Mesendoderm (in vitro differentiated cells): ENCODE measurements around the gene ENPP5.

Source experiments
- DNase-seq: peaks from one replicate; pipeline ENCODE4 v3.0.0; 2013
- H2AK5ac ChIP-seq: 2 replicates; pipeline ENCODE4 v1.6.1; 2013; ENCODE audit warnings: low read length, inconsistent platforms
- H2BK120ac ChIP-seq: 2 replicates; pipeline ENCODE4 v1.6.1; 2013; ENCODE audit warnings: low read depth, mild to moderate bottlenecking, low read length, moderate library complexity, mixed read lengths
- H2BK15ac ChIP-seq: replicated peaks from 2 replicates; pipeline ENCODE4 v1.6.1; 2013; ENCODE audit warnings: low read depth, mild to moderate bottlenecking, moderate library complexity
- H2BK5ac ChIP-seq: 2 replicates; pipeline ENCODE4 v1.6.1; 2013; ENCODE audit warnings: low read length, inconsistent platforms
- H3K18ac ChIP-seq: 2 replicates; pipeline ENCODE4 v1.6.1; 2013; ENCODE audit warnings: mild to moderate bottlenecking, low read length, mixed read lengths
- H3K23ac ChIP-seq: one replicate; pipeline ENCODE4 v1.6.1; 2013; ENCODE audit warnings: low read length
- H3K27ac ChIP-seq: 2 replicates; pipeline ENCODE4 v1.5.1; 2013; ENCODE audit warnings: low read depth, mild to moderate bottlenecking, inconsistent platforms, low read length, moderate library complexity
- H3K27me3 ChIP-seq: 2 replicates; pipeline ENCODE4 v1.6.1; 2013; ENCODE audit warnings: low read length, control low read depth, mild to moderate bottlenecking, inconsistent platforms; ENCODE audit not compliant: insufficient read depth, poor library complexity
- H3K36me3 ChIP-seq: 2 replicates; pipeline ENCODE4 v1.6.1; 2013; ENCODE audit warnings: low read length, inconsistent platforms; ENCODE audit not compliant: control insufficient read depth, insufficient read depth
- H3K4ac ChIP-seq: one replicate; pipeline ENCODE4 v1.6.1; 2013; ENCODE audit warnings: low read depth, mild to moderate bottlenecking, low read length, moderate library complexity
- H3K4me1 ChIP-seq: 2 replicates; pipeline ENCODE4 v1.6.1; 2013; ENCODE audit warnings: low read depth, low read length, inconsistent platforms; ENCODE audit not compliant: control insufficient read depth
- H3K4me2 ChIP-seq: 2 replicates; pipeline ENCODE4 v1.6.1; 2013; ENCODE audit warnings: low read length
- H3K4me3 ChIP-seq: 2 replicates; pipeline ENCODE4 v1.5.1; 2013; ENCODE audit warnings: mild to moderate bottlenecking, low read length
- H3K56ac ChIP-seq: one replicate; pipeline ENCODE4 v1.6.1; 2013; ENCODE audit warnings: low read length
- H3K79me1 ChIP-seq: 2 replicates; pipeline ENCODE4 v1.6.1; 2013; ENCODE audit warnings: low read length, inconsistent platforms
- H3K79me2 ChIP-seq: 2 replicates; pipeline ENCODE4 v1.6.1; 2013; ENCODE audit warnings: mild to moderate bottlenecking, low read length; ENCODE audit not compliant: control insufficient read depth, insufficient read depth
- H3K9ac ChIP-seq: 2 replicates; pipeline ENCODE4 v1.6.1; 2013; ENCODE audit warnings: low read length, inconsistent platforms
- H4K5ac ChIP-seq: one replicate; pipeline ENCODE4 v1.6.1; 2013; ENCODE audit warnings: low read length
- H4K8ac ChIP-seq: one replicate; pipeline ENCODE4 v1.6.1; 2013; ENCODE audit warnings: low read depth, mild to moderate bottlenecking, control low read depth, low read length, moderate library complexity
- WGBS: extraction: QIAGEN DNeasy Blood & Tissue Kit; methylation state at CpG from one replicate; pipeline ENCODE4 v1.1.7; 2013; ENCODE audit warnings: low lambda C conversion rate, missing lambda C conversion rate; ENCODE audit not compliant: insufficient coverage; ENCODE audit errors: extremely low coverage; 5-methylcytosine and 5-hydroxymethylcytosine counted together

ENPP5 gene

DNA sequence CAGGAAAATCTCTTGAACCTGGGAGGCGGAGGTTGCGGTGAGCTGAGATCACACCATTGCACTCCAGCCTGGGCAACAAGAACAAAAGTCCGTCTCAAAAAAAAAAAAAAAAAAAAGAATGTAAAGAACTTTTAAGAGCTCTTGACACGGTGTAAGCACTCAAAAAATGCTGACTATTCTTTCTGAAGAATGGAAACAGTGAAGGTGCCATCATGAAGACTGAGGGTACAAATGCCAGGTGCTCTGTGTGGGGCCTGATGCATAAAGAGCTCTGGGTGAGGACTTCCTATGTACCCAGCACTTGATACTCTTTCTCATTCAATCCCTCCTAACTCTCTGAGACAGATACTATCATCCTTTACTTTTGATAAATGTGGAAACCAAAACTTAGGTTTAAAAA, 45.0 kb upstream of the ENPP5 start:
- H3K4me1 ChIP-seq = no peaks in the 10 kb centered on the region
- no peak overlapping the region for H2BK15ac ChIP-seq
- no peak overlapping the region for H3K56ac ChIP-seq
- no peak overlapping the region for H2AK5ac ChIP-seq
- H3K27me3 ChIP-seq = no peaks in the 10 kb centered on the region
- H3K79me1 ChIP-seq = no peaks in the 10 kb centered on the region
- no peak overlapping the region for H2BK120ac ChIP-seq
- H4K5ac ChIP-seq = no peak overlapping the region
- H3K4ac ChIP-seq = no peak overlapping the region
- H3K4me3 ChIP-seq = no peak overlapping the region
- H3K23ac ChIP-seq = no peak overlapping the region
- no peak overlapping the region for H4K8ac ChIP-seq
- H3K79me2 ChIP-seq = no peaks in the 10 kb centered on the region
- no peak overlapping the region for H2BK5ac ChIP-seq
- no peak overlapping the region for H3K9ac ChIP-seq
- H3K36me3 ChIP-seq = no peaks in the 10 kb centered on the region
- no peak overlapping the region for H3K4me2 ChIP-seq
- H3K18ac ChIP-seq = no peak overlapping the region
- DNase-seq = no peak
- no CpG with 5 or more reads among the region's 4 CpGs for whole genome bisulfite sequencing
- H3K27ac ChIP-seq = no peak overlapping the region

GRCh38 chr6:46215213-46215612, 44.4 kb upstream of the ENPP5 start:
- WGBS = no CpG with 5 or more reads among the region's 6 CpGs
- no peaks in the 10 kb centered on the region for H3K4me1 ChIP-seq
- H2BK120ac ChIP-seq = no peak overlapping the region
- no peak overlapping the region for H2BK5ac ChIP-seq
- no peak overlapping the region for H2AK5ac ChIP-seq
- H2BK15ac ChIP-seq = no peak overlapping the region
- H3K18ac ChIP-seq = no peak overlapping the region
- no peaks in the 10 kb centered on the region for H3K79me1 ChIP-seq
- no peak overlapping the region for H3K56ac ChIP-seq
- H3K4ac ChIP-seq = no peak overlapping the region
- no peak for DNase-seq
- H4K8ac ChIP-seq = no peak overlapping the region
- H3K27me3 ChIP-seq = no peaks in the 10 kb centered on the region
- H3K27ac ChIP-seq = no peak overlapping the region
- no peak overlapping the region for H3K23ac ChIP-seq
- no peaks in the 10 kb centered on the region for H3K36me3 ChIP-seq
- no peak overlapping the region for H3K4me2 ChIP-seq
- no peak overlapping the region for H3K9ac ChIP-seq
- no peak overlapping the region for H4K5ac ChIP-seq
- H3K79me2 ChIP-seq = no peaks in the 10 kb centered on the region
- no peak overlapping the region for H3K4me3 ChIP-seq

GRCh38 chr6:46211917-46212316, 41.1 kb upstream of the ENPP5 start:
- no peak overlapping the region for H3K9ac ChIP-seq
- H3K79me2 ChIP-seq = no peaks in the 10 kb centered on the region
- H3K79me1 ChIP-seq = no peaks in the 10 kb centered on the region
- H3K23ac ChIP-seq = no peak overlapping the region
- no peak overlapping the region for H2BK15ac ChIP-seq
- H3K4me2 ChIP-seq = no peak overlapping the region
- no peak for DNase-seq
- H3K56ac ChIP-seq = no peak overlapping the region
- H3K4me3 ChIP-seq = no peak overlapping the region
- H3K4ac ChIP-seq = no peak overlapping the region
- H2AK5ac ChIP-seq = no peak overlapping the region
- H3K27me3 ChIP-seq = no peaks in the 10 kb centered on the region
- no peak overlapping the region for H2BK5ac ChIP-seq
- H3K18ac ChIP-seq = no peak overlapping the region
- H4K5ac ChIP-seq = no peak overlapping the region
- H2BK120ac ChIP-seq = no peak overlapping the region
- H3K4me1 ChIP-seq = no peaks in the 10 kb centered on the region
- no peak overlapping the region for H3K27ac ChIP-seq
- H4K8ac ChIP-seq = no peak overlapping the region
- WGBS = no CpG with 5 or more reads among the region's 1 CpG
- no peaks in the 10 kb centered on the region for H3K36me3 ChIP-seq

- Histone ChIP-seq H3K4me3 (no peak overlapping the region), H3K4me1 (no peaks in the 10 kb centered on the region), H2BK120ac (no peak overlapping the region), H4K8ac (no peak overlapping the region), H3K36me3 (no peaks in the 10 kb centered on the region), H3K4me2 (no peak overlapping the region), H2BK15ac (no peak overlapping the region), H3K23ac (no peak overlapping the region), H3K79me2 (no peaks in the 10 kb centered on the region), H2BK5ac (no peak overlapping the region), H3K4ac (no peak overlapping the region), H3K79me1 (no peaks in the 10 kb centered on the region), H3K27me3 (no peaks in the 10 kb centered on the region), H3K27ac (no peak overlapping the region), H2AK5ac (no peak overlapping the region), H3K18ac (no peak overlapping the region), H3K56ac (no peak overlapping the region), H3K9ac (no peak overlapping the region), H4K5ac (no peak overlapping the region)
- no peak for DNase-seq
- WGBS = no CpG with 5 or more reads among the region's 5 CpGs
Measured at GRCh38 chr6:46210294-46210693, 39.5 kb upstream of the ENPP5 start.

DNA sequence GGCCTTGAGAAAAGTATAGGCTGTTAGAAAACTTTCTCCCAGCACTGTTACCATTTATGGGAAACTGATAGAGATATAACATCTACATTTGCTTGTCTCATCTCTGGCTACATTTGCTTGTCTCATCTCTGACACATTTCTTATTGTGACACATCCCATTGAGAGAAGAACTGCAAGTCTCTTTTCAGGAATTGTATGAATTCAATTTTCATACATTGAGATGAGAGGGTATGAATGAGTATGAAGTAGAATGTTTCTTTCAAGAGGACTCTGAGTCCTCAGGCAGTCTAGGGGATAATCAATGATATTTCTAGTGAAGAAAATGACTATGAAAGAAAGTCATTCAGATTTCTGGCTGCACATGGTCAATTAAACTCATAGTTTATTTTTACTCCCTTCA, 37.5 kb upstream of the ENPP5 start:
- DNase-seq = no peak
- Histone ChIP-seq H3K4me2 (no peak overlapping the region), H3K23ac (no peak overlapping the region), H3K18ac (no peak overlapping the region), H4K8ac (no peak overlapping the region), H2BK120ac (no peak overlapping the region), H3K79me2 (no peaks in the 10 kb centered on the region), H3K4me1 (no peaks in the 10 kb centered on the region), H3K36me3 (no peaks in the 10 kb centered on the region), H3K27ac (no peak overlapping the region), H3K27me3 (no peaks in the 10 kb centered on the region), H3K56ac (no peak overlapping the region), H3K4ac (no peak overlapping the region), H2BK15ac (no peak overlapping the region), H4K5ac (no peak overlapping the region), H3K9ac (no peak overlapping the region), H2BK5ac (no peak overlapping the region), H3K79me1 (no peaks in the 10 kb centered on the region), H3K4me3 (no peak overlapping the region), H2AK5ac (no peak overlapping the region)

DNA sequence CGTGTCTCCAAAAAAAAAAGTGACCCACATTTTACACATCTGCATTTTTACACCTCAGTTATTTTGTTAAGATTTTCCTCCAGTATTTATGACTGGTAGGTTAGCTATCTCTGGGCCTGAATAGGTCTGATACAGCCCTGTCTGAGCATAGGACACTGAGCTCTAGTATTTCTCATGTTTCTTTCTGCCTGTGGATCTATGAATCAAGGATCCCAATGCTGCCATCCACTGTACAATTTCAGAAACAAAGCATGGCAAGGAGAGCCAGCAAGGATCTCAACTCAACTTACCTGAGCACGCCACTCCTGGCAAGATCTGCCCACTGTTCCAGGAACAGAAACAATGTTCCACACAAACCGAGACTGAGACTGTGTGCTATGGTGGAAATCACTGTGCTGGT, 36.4 kb upstream of the ENPP5 start:
- no peak overlapping the region for H2BK5ac ChIP-seq
- H3K4ac ChIP-seq = no peak overlapping the region
- no peak overlapping the region for H3K56ac ChIP-seq
- no peak overlapping the region for H4K5ac ChIP-seq
- no peaks in the 10 kb centered on the region for H3K4me1 ChIP-seq
- no CpG with 5 or more reads among the region's 3 CpGs for WGBS
- H3K27ac ChIP-seq = no peak overlapping the region
- H3K9ac ChIP-seq = no peak overlapping the region
- H3K36me3 ChIP-seq = no peaks in the 10 kb centered on the region
- no peak for DNase-seq
- H3K18ac ChIP-seq = no peak overlapping the region
- H3K23ac ChIP-seq = no peak overlapping the region
- H4K8ac ChIP-seq = no peak overlapping the region
- H3K79me2 ChIP-seq = no peaks in the 10 kb centered on the region
- no peaks in the 10 kb centered on the region for H3K79me1 ChIP-seq
- H2BK15ac ChIP-seq = no peak overlapping the region
- H2AK5ac ChIP-seq = no peak overlapping the region
- no peak overlapping the region for H3K4me2 ChIP-seq
- H3K4me3 ChIP-seq = no peak overlapping the region
- no peak overlapping the region for H2BK120ac ChIP-seq
- no peaks in the 10 kb centered on the region for H3K27me3 ChIP-seq
